Heart right ventricle (tissue), 16 donors: ENCODE data around the gene LPP. TPM values are rescaled to one million over a fixed set of nuclear protein-coding genes. Genes with fewer than 3 reads are reported as not detected.
A peak's percentile ranks its signal among the peaks of the same experiment; 100 is the strongest.

Experiments used
- ATAC-seq, 8 donors: fragments of 200-7000 bp; cut with Tn5 transposase; one replicate each; pipeline ENCODE4 v1.9.1; 2020; ENCODE audit warnings: mild to moderate bottlenecking in 8 of 8, moderate library complexity in 8 of 8, moderate number of reproducible peaks in 1 of 8
- DNase-seq, 2 donors: peaks; one replicate each; pipeline ENCODE4 v3.0.0-alpha.2; 2020
- H3K27ac ChIP-seq, 10 donors: fragments of 200-600 bp; sonication (generic) in 2 of 10; one replicate each; pipeline versions ENCODE4 v1.5.0 to v1.8.0; 2020 to 2022; ENCODE audit warnings: mild to moderate bottlenecking in 3 of 10
- H3K27me3 ChIP-seq, 7 donors: fragments of 200-600 bp; one replicate each; pipeline ENCODE4 v1.8.0; 2021 to 2022; ENCODE audit warnings: mild to moderate bottlenecking in 2 of 7
- H3K36me3 ChIP-seq, 9 donors: fragments of 200-600 bp; sonication (generic) in 1 of 9; one replicate each; pipeline versions ENCODE4 v1.5.0 to v1.8.0; 2020 to 2022; ENCODE audit warnings: mild to moderate bottlenecking in 2 of 9
- H3K4me1 ChIP-seq, 9 donors: fragments of 200-600 bp; sonication (generic) in 1 of 9; one replicate each; pipeline versions ENCODE4 v1.5.0 to v1.8.0; 2020 to 2022; ENCODE audit warnings: mild to moderate bottlenecking in 4 of 9
- H3K4me3 ChIP-seq, 10 donors: fragments of 200-600 bp; sonication (generic) in 2 of 10; one replicate each; pipeline versions ENCODE4 v1.5.0 to v1.8.0; 2020 to 2022; ENCODE audit warnings: mild to moderate bottlenecking in 7 of 10, moderate library complexity in 2 of 10
- H3K9me3 ChIP-seq, 11 donors: fragments of 200-600 bp in 10 of 11; sonication (generic) in 2 of 11; one replicate each; pipeline versions ENCODE4 v1.5.0 to v1.8.0; 2013 to 2022; ENCODE audit warnings: mild to moderate bottlenecking in 2 of 11, control low read depth in 1 of 11, moderate library complexity in 1 of 11
- CTCF ChIP-seq, 9 donors: fragments of 200-600 bp; sonication (generic) in 2 of 9; IDR thresholded peaks; one replicate each; pipeline versions ENCODE4 v1.5.0 to v1.8.0; 2021 to 2022; ENCODE audit warnings: antibody characterized with exemption in 9 of 9, mild to moderate bottlenecking in 5 of 9, moderate library complexity in 1 of 9
- WGBS, 2 donors: extraction: QIAGEN DNeasy Blood & Tissue Kit; methylation state at CpG; one replicate each; pipeline ENCODE4 v1.1.7; 2013; ENCODE audit warnings: inconsistent platforms in 1 of 2; 5-methylcytosine and 5-hydroxymethylcytosine counted together
- intact Hi-C, 10 donors: fragments of 100-400 bp; cut with DNase I; formaldehyde crosslinking; loops; one replicate each; pipeline versions ENCODE4 v1.11.1 to v1.14.2; 2022
- polyA plus RNA-seq, 2 donors: library from polyadenylated mRNA; stranded (reverse); fragments of 200-250 nt; gene quantifications; one replicate each; pipeline ENCODE4 v1.2.3, GENCODE V29; 2013
- total RNA-seq, 10 donors: library from RNA; stranded (reverse); fragmentation: NEBNext Ultra II Directional in 3 of 10; extraction: Animal tissue kit (Norgen Biotek cat#: 25700) in 3 of 10; gene quantifications; one replicate each; pipeline versions ENCODE4 v1.2.1 to v1.2.4, GENCODE V29; 2021 to 2023
- donor health status: Arrhythmogenic right ventricular cardiomyopathy.
- donor health status: ischemic (EF 13 %, LVEDD 7.1; RV severe dilation, severe dysfunction).
- donor health status: healthy with polysubstance abuse.
- donor health status: DM: no; HTN: yes; CAD: no.
- donor health status: DM: no; HTN: no; CAD: no.
- donor health status: ischemic (EF 25% LVEDD 6.9; RV normal size, moderate dysfunction).
- donor health status: ischemic (EF 25% LVEDD 5.7; RV mildly dilated, moderate dysfunction).
- donor health status: healthy.
- donor health status: DM: yes; HTN: yes; CAD: no.
- donor health status: Ischemic cardiomyopathy.
- donor health status: ischemic (EF 35%, LVEDD 5.7; RV mildly dilated, moderate dysfunction).
- donor health status: nonischemic (EF 11% LVEDD 7.7; RV severe dilation, severe dysfunction).
- donor health status: DM: yes; HTN: yes; CAD: no.
- donor health status: PGD.
- donor health status: ischemic (EF 29% LVEDD 5.4; RV normal size, mild dysfunction).
- donor health status: nonischemic (EF 23%, LVEDD 6.1; RV moderate dilation, normal function).

Gene LPP
- total and polyA plus RNA-seq, 12 donors, result 8.5 to 188 (median 140) TPM

DNA sequence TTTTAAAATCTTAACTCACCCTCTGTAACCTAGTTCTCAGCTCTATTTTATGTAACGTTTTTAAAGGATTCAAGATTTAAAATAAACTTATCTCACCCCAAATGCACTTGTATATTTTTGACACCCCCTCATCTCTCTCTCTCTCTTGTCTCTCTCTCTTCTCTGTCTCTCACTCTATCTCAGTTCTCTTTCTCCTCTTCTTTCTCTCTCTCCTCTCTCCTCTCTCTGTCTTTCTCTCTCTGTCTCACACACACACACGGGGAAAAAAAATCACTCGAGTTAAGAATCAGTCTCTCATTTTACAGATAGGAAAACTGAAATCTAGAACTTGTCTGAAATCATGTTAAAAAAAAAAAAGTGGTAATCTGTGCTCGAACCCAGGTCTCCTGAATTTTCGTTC is 108.5 kb downstream of the LPP start:
- Histone ChIP-seq H3K4me1 (peaks cover 26 to 98% (median 74%) of the 10 kb centered on the region in 9 donors), H3K27me3 (no peaks in the 10 kb centered on the region), H3K36me3 (no peaks in the 10 kb centered on the region), H3K4me3 (no peak overlapping the region), H3K27ac (peak overlapping the region; percentile 73 to 93 (median 86)), H3K9me3 (no peaks in the 10 kb centered on the region)
- WGBS, 2 donors, result 34 to 47% methylated on average over 5 of the region's 5 CpGs
- intact Hi-C loops, result loop anchor here in 8 of 10 donors (5.0 to 10.0 kb wide), 8 partner anchors 40 to 692 kb away; partner anchors contain the start of genes BCL6 (in 5 of the 8) and LPP (in 3 of the 8)
- no peak for TF ChIP-seq CTCF (IDR thresholded peaks at IDR 0.05)
- no peak for ATAC-seq
- no peak for DNase-seq

DNA sequence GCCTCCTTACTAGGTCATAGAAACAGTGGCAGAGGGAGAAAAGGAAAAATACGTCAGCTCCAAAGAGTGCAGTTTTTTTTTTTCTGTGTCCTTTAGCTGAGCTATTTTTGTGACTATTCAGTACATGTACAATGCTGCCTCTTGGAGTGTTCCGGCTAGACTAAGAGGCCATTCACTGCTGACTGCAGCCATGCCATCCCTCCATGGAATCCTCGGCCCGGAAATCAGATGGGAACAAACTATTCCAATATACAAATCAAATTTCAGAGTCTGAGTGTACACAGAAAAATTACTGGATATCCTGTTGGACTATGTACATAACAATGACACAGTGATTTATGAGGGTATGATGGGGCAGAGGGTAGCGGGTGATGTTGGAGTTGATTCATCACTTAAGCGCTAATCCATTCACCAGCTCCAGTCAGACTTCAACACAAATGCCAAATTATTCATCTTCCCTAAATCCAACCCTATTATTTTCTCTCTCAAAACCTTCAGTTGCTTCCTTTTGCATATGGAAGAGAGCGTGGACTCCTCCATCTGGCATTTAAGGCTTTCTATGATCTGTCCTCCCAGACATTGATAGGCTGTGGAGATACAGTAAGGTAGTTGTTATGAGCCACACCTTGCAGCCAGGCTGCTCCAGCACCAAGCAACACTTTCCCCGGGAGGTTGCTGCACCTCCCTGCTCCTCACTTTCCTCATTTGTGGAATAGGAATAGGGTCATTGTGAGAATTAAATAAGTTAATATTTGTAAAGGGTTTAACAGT is 109.1 kb downstream of the LPP start:
- H3K4me3 ChIP-seq, result no peak overlapping the region
- H3K36me3 ChIP-seq, result no peaks in the 10 kb centered on the region
- DNase-seq, result peak in 1 of 2 donors; percentile 62
- WGBS, 2 donors, result 56 to 70% methylated on average over 8 of the region's 8 CpGs
- ATAC-seq, result peak; percentile 50 to 89 (median 84)
- intact Hi-C loops, result loop anchor here in 8 of 10 donors (5.0 to 10.0 kb wide), 8 partner anchors 41 to 692 kb away; partner anchors contain the start of genes BCL6 (in 5 of the 8) and LPP (in 3 of the 8)
- no peaks in the 10 kb centered on the region for H3K9me3 ChIP-seq
- TF ChIP-seq CTCF (IDR thresholded peaks at IDR 0.05), result no peak
- H3K4me1 ChIP-seq, result peaks cover 26 to 98% (median 74%) of the 10 kb centered on the region in 9 donors
- no peaks in the 10 kb centered on the region for H3K27me3 ChIP-seq
- peak overlapping the region; percentile 73 to 93 (median 86) for H3K27ac ChIP-seq

- Histone ChIP-seq H3K9me3 (no peaks in the 10 kb centered on the region), H3K4me1 (peaks cover 22 to 98% (median 74%) of the 10 kb centered on the region in 9 donors), H3K27me3 (no peaks in the 10 kb centered on the region), H3K4me3 (no peak overlapping the region), H3K36me3 (no peaks in the 10 kb centered on the region), H3K27ac (peak overlapping the region; percentile 68 to 93 (median 86))
- no peak for TF ChIP-seq CTCF (IDR thresholded peaks at IDR 0.05)
- ATAC-seq (peak in 3 of 8 donors; percentile 21 to 27 (median 27)), DNase-seq (peak in 1 of 2 donors; percentile 44)
- 55 to 59% methylated on average over 7 of the region's 7 CpGs for WGBS, 2 donors
- intact Hi-C loops, result loop anchor here in 8 of 10 donors (5.0 to 10.0 kb wide), 10 partner anchors 42 to 690 kb away; partner anchors contain the start of genes BCL6 (in 5 of the 8) and LPP (in 3 of the 8)
These were observed 110.6 kb downstream of the LPP start for GRCh38 chr3:188264226-188265207.
